Right hindlimb (tissue), 1 donor: ENCODE data around the gene GNAI2.
A peak's percentile ranks its signal among the peaks of the same experiment; 100 is the strongest.

Experiments
- DNase-seq: peaks from one replicate; pipeline ENCODE4 v3.0.0-alpha.2; 2018

The GNAI2 gene

DNA sequence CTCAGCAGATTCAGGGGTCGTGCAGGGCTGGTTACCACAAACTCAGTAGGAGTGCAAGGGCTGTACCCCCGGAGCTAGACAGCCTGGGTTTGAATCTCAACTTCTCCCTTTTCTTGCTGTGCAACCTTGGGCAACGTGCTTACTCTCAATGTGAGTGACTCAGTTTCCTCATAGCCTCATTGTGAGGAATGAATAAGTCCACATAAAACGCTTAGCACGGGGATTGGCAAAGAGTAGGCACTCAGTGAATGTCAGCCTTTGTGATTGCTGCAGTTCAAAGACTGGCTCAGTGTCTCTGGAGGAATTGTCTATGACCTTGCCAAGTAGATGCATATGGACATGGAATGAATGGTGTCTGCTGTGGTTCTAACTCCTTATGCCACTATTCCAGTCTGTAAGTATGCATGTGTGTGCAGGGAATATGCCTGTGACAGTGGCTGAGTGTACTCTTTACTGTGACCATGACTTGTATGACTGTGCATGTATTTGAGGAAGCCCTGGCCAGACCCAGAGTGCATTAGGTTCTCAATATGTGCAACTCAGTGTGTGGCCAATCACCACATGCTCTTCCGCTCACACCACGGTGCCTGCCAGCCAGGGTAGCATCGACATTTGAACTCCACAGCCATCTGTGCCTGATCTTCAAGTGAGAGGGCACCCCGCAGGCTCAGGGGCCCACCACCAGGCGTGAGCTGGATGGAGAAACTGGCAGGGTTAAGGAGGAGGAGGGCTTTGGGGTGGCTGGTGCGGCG, 64.1 kb downstream of the GNAI2 start:
- no peak for DNase-seq

DNA sequence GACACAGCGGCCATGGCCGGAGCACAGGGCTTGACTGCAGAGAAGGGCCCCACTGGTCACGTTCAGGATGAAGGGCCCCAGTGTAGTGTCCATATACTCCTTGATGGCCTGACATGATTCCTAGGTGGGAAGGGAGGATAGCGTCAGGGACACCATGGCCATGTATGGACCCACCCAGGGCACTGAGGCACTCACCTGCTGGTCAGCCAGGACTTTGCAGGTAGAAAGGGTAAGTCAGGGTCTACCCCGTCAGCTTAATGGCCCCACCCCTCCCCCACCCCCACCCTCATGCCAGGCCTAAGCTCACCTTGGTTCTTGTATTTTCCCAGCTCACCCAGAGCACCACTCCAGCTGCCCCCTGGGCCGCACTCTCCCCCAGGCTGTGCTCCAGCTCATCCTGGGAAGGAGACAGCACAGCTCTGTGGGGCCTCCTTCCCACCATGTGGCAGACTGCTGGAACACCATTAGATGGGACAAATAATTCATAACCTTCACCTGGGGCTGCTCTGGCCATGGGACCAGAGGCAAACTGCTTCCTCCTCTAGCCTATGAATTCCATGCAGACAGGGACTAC, 64.8 kb downstream of the GNAI2 start:
- DNase-seq: no peak

DNA sequence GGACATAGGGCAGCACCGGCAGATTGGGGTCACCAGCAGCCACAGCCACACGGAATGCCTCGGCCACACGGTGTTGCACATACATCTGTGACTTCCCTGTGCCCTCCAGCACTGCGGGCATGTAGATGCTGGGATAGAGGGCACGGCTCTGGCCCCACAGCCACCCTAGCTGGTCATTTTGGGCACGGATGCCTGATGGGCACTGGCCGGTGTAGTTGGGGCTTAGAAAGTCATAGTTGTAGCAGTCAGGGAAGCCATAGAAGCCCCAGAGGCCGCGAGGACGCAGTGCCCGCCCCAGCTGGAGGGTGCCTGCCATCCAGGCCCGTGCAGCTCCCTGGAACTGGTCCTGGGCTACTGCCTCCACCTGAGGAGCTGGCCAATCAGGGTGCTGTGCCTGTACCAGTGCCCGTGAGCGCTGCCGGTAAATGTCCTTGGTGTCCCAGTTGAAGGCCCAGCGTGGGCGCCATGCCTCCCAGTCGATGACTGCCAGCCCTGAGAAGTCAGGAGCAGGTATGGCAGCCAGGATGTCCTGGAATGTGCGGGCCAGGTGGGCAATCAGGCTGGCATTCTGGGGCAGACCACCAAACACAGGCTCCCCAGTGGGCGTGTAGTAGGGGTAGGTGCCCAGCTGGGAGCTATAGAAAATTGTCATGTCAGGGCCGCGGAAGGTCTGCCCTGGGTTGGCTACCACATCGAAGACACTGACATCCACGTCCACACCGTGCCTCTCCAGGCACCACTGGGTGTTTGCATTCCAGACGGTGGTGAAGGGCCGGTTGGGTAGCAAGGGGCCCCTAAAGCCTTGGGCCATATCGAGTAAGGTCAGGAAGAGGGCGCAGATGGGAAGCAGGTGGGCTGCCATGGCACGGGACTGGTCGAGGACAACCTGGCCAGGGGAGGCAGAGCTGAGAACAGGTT, 66.3 kb downstream of the GNAI2 start:
- no peak for DNase-seq

DNA sequence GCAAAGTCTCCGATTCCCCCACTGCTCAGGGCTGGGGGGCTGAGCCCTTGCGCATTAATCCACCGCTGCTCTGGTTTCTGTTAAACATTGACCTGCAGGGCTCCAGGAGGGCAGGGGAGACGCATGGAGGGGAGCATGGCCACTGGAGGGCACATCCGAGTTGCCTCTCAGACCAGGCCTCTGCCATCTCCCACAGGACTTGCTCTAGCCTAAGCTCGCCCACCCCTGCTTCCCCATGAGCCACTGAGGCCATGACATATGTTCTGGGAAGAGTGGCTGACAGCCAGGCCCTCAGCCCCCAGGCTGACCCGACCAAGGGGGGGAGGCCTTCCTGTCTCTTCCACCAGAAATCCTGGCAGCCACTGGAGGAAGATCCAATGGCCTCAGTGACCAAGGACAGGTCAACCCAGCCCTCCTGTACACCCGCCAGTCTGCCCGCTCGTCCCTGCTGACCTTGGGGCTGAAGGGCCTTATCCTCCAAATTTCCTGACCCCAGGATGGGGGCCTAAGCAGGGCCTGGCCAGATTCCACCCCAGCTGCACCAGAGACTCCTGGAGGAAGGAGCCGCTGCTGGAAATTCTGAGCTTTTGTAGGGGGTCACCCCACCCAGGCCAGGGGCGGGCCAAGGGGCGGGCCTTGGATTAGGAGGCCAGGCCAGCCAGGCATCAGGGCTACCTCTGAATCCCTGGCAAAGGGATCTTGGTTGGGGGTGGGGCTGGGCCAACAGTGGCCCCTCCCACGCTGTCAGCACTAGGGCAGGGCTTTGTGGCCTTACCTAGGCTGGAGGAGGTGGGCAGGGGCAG, 67.2 kb downstream of the GNAI2 start, which contains the start of gene HYAL1:
Gene HYAL1 (minus strand): TSS at position 562 of the 803 bp plus-strand sequence. CDS start 618 bp downstream, outside the sequence.
- peak; percentile 66 for DNase-seq

DNA sequence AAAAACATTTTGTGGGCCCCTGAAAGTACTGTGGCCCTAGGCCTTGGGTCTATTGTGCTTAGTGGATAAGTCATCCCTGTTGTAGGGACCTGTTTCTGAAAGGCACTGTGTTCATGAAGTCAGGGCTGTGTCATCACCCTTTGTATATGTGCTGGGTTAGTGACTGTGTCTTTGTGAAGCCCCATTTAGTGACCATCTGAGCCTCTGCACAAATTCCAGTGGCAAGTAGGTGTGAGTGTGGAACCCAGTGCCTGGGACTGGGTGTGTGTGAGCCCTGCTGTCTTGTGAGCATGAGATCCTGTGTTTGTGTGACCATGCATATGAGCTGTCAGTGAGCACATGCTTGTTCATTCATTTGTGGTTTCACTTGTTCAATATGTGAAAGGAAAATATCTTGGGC, 68.6 kb downstream of the GNAI2 start:
- DNase-seq: no peak
